Measurements from ENCODE around the gene MID1.
"Not testable (repeated sequence)": the region's sequence is repeated elsewhere in the genome, so short reads cannot be mapped to it uniquely, and the experiment has no call there.

MID1 gene

GRCh38 chrX:10617186-10617998 is 3.0 kb downstream of the MID1 start:
- no peak for DNase-seq

- peak; percentile 52 for DNase-seq
These were observed 4.2 kb downstream of the MID1 start for GRCh38 chrX:10615931-10616774.

DNA sequence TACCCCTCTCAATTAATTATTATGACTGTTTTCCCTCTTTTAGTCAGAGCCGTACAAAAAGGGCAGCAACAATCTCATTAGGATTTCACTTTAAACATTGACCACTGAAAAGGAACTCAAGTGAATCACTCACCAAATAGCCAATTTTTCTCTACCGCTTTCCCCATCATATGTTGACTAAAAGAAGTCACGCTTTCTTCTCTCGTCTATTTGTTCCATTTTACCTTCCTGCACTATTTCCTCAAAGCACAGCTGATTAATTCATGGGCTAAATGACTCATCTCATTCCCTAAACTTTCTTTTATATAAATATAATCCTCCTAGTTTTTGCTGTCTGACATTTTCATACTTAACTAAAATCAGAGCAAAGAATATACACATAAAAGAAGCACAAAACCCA is 8.2 kb downstream of the MID1 start:
- no peak for DNase-seq

GRCh38 chrX:10611441-10612090 is 8.8 kb downstream of the MID1 start:
- DNase-seq: no peak

DNA sequence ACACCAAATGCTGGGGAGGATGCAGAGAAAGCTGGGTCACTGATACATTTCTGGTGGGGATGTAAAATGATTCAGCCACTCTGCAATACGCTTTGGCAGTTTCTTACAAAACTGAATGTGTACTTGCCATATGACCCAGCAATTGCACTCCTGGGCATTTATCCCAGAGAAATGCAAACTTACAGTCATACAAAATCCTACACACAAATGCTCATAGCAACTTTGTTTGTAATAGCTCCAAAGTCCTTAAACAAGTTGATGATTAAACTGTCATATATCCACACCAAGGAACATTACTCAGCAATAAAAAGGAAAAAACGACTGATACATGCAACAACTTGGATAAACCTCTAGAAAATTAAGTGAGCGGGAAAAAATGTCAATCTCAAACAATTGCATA is 12.3 kb downstream of the MID1 start:
- DNase-seq: peak; percentile 24

GRCh38 chrX:10607233-10607632 is 13.2 kb downstream of the MID1 start:
- no peak for DNase-seq

- DNase-seq: peak; percentile 34
These were observed 16.8 kb downstream of the MID1 start for GRCh38 chrX:10603612-10604011.

DNA sequence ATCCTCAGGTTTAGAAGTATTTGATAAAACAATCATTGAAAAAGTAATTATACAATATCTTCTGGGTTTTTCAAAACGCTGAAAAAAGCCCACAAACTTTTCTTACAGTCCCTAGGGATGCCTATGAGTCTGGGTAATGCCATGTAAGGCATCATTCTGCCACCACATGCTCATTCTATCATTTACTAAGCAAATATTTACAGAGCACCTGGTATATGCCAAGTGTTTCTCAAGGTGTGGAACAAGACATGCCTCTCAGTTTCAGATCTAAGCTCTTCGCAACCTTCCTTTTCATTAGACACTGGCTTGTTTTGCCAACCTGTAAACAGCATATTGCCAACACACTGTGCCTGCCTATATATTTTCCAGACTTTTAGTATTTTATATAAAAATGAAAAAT is 17.7 kb downstream of the MID1 start:
- no peak for DNase-seq

DNA sequence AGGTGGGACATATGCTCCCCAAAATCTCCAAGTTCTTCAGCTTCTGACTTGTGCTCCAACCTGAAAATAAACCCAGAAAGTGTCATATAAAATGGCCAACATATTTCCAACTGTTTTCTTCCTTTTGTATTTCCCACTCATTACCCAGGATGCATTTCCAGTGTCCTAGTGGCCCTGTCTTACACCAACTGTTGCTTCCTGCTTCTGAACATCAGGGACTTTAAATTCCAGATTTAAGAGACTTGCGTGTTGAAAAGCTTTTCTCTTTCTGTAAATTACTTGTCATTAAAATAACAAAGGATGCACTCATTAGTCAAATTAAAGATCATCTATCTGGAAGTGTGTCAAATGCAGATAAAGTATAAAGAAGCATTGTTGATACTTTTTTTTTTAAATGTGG is 19.9 kb downstream of the MID1 start:
- DNase-seq: no peak

DNA sequence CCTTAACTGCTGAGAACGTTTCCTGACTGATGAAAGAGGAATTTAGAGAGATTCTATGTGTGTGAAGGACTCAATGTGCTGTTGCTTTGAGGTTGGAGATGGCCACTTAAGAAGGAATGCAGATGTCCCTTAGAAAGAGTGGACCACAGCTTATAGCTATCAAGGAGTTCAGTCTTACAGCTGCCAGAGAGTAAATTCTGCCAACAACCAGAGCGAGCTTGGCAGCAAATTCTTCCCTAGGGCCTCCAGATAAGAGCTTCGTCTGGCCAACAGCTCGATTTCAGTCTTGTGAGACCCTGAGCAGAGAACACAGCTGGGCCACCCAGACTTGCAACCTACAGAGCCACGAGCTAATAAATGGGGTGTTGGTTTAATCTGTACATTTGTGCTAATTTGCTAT is 21.8 kb downstream of the MID1 start:
- DNase-seq: no peak

DNA sequence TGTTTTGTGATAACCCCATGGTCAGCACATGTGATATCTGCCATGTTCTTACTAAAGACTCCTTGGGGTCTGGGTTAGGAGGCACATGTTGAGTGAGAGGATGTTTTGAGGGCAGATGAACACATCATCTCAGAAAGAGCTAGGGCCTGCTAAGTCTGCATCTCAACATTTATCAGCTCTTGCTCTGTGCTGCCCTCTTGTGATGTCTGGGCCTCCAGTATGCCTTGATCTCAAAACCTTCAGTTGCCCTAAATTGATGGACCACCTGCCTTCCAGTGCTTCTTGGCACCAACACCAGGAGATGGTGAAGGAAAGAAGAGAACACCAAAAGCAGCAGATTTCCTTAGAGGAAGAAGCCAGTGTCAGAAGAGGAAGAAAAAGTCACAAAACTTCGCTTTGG is 22.5 kb downstream of the MID1 start:
- DNase-seq: peak; percentile 55

GRCh38 chrX:10591363-10592335 is 28.7 kb downstream of the MID1 start:
- no peak for DNase-seq

DNA sequence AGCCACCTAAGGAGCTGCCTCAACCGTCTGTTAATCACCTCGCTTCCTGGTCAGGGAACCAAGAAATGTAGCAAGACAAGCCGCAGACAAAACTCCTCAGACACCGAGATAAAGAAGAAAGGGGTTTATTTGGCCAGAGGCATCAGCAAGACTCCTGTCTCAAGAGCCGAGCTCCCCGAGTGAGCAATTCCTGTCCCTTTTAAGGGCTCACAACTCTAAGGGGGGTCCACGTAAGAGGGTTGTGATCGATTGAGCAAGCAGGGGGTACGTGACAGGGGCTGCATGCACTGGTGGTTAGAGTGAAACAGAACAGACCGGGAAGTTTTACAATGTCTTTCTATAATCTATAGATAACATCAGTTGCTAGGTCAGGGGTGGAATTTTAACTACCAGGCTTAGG is 30.6 kb downstream of the MID1 start:
- not testable (repeated sequence) for DNase-seq

DNA sequence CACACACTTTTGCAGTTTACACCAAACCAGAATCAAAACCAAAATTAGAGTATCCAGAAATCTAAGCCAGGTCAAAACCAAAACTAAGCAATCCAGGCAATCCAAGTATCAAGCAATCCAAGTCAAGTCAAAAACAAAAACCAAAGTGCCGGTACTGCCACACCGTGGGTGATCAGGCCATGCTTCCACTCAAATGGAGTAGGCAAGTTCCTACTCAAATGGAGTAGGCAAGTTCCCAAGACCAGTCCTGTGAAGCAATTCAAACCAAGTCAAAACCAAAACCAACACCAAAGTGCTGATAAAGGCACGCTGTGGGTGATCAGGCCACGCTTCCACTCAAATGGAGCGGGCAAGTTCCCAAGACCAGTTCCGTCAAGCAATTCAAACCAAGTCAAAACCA is 31.3 kb downstream of the MID1 start:
- no peak for DNase-seq

GRCh38 chrX:10584882-10585281 is 35.5 kb downstream of the MID1 start:
- DNase-seq: not testable (repeated sequence)

DNA sequence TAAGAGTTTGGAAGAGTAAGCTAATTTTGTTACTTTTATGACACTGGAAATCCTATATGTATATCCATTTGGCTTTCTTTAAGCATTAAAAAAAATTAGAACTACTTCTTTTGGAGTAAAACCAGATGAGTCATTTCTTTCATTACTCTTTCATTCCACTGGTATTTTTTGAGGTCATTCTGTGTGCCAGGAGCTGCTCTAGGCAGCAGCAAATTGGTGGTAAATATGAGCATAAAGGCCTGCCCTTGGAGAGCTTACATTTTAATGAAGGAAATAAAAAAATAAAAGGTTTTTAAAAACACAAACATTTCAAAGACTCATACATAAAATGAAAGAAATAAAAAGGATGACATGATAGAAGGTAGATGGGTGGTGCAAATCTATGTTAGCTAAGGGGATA is 37.4 kb downstream of the MID1 start:
- peak; percentile 57 for DNase-seq

GRCh38 chrX:10582215-10582733 is 38.1 kb downstream of the MID1 start:
- no peak for DNase-seq

DNA sequence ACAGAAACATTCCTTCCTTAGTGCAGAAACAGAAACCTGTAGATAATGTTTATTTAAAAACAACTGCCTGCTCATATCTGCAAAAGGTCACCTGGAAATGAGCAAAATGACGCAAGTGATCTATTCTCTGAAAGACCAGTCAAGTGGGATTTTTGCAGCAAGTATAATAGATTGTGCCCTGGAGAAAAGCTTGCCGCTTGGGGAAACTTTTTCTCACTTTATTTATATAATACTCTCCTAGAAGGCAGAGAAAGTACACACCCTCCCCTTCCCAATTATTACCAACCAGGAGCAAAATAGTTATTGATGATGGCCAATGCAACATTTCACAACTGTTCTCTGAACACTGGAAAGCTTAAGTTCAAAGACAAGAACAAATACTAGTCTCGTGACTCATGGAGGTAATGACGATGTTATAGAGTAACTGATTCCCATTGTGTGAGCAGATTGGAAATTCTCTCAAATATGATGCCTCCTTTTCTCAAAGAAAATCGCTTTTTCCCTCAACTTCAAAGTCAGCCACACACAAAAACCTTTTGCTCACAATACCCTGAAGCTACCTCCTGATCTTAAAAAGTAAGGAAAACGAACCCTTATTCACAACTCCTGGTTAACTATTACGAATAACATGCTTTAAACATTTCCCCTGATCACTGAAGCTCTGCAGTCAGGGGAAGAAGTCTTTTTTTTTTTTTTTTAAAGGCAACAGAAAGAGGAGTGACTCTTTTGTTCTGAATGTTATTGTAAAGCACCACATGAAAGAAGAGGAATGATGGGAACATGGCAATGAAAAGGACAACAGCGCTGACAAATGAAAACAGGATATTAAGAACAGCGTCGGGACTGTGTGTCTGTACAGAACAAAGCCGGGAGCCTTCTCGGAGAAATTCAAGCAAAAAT is 41.0 kb downstream of the MID1 start:
- DNase-seq: peak; percentile 34

- no peak for DNase-seq
These were observed 41.9 kb downstream of the MID1 start for GRCh38 chrX:10578527-10578926.

GRCh38 chrX:10577853-10578252 is 42.5 kb downstream of the MID1 start:
- no peak for DNase-seq
